Right cardiac atrium (tissue), 5 donors: ENCODE results near the gene JAKMIP1. TPM values are rescaled to one million over a fixed set of nuclear protein-coding genes. Genes with fewer than 3 reads are reported as not detected.

Experiments
- ATAC-seq, 2 donors: fragments of 200-7000 bp; cut with Tn5 transposase; one replicate each; pipeline versions ENCODE4 v1.8.0 to v1.9.1; 2020; ENCODE audit warnings: moderate library complexity in 2 of 2, mild to moderate bottlenecking in 1 of 2
- DNase-seq, 3 donors: peaks; one replicate each; pipeline ENCODE4 v3.0.0-alpha.2; 2020
- H3K27ac ChIP-seq: one replicate; pipeline ENCODE4 v1.5.1; 2013; ENCODE audit warnings: mild to moderate bottlenecking, low read length, control low read depth, moderate library complexity
- H3K27me3 ChIP-seq: one replicate; pipeline ENCODE4 v1.6.1; 2013; ENCODE audit not compliant: control insufficient read depth, insufficient read depth
- H3K4me1 ChIP-seq: one replicate; pipeline ENCODE4 v1.6.1; 2013; ENCODE audit warnings: low read length; ENCODE audit not compliant: control insufficient read depth, insufficient read depth
- H3K4me3 ChIP-seq: one replicate; pipeline ENCODE4 v1.5.1; 2013; ENCODE audit warnings: low read length, control low read depth
- H3K9me3 ChIP-seq: one replicate; pipeline ENCODE4 v1.6.1; 2013; ENCODE audit warnings: low read length; ENCODE audit not compliant: control insufficient read depth
- WGBS: extraction: QIAGEN DNeasy Blood & Tissue Kit; methylation state at CpG from one replicate; pipeline ENCODE4 v1.1.7; 2013; 5-methylcytosine and 5-hydroxymethylcytosine counted together
- intact Hi-C, 4 donors: fragments of 100-400 bp; cut with DNase I; formaldehyde crosslinking; loops; one replicate each; pipeline versions ENCODE4 v1.11.0 to v1.14.0; 2022 to 2023
- long read RNA-seq, 4 donors: library from polyadenylated mRNA; unstranded; transcript quantifications; one replicate each; pipeline ENCODE4 v2.0.0, GENCODE V29; 2020 to 2021
- polyA plus RNA-seq: library from polyadenylated mRNA; stranded (reverse); fragments of 200-250 nt; gene quantifications from one replicate; pipeline ENCODE4 v1.2.3, GENCODE V29; 2013
- total RNA-seq, 4 donors: library from RNA; stranded (reverse); fragmentation: NEBNext Ultra II Directional; extraction: Animal tissue kit (Norgen Biotek cat#: 25700); gene quantifications; one replicate each; pipeline ENCODE4 v1.2.1, GENCODE V29; 2021
- donor health status: healthy with polysubstance abuse.
- donor health status: DM: no; HTN: yes; CAD: no.
- donor health status: DM: no; HTN: no; CAD: no.
- donor health status: DM: no; HTN: yes; CAD: no; lungs with severe emphysema.
- donor health status: DM: yes; HTN: yes; CAD: no.

The JAKMIP1 gene
- total RNA-seq = under 1 TPM in 2 of 4 donors, not detected in 2; 0.20 to 0.28 TPM
- 0.07 TPM for polyA plus RNA-seq
- long read RNA-seq, donor 1 = 0 reads
- long read RNA-seq, donor 2 = 0 reads
- long read RNA-seq, donor 3 = 0 reads
- long read RNA-seq, donor 4 = 0 reads

- ATAC-seq (peak; percentile 84), DNase-seq (peak; percentile 68 to 90 (median 85))
- Histone ChIP-seq H3K4me1 (no peaks in the 10 kb centered on the region), H3K27me3 (no peaks in the 10 kb centered on the region), H3K9me3 (no peaks in the 10 kb centered on the region), H3K4me3 (peak within 1 kb of the TSS; percentile 21), H3K27ac (no peak within 1 kb of the TSS)
- intact Hi-C loops = no loop called here
- WGBS = under 1% methylated on average over 106 of the region's 107 CpGs
Observed at GRCh38 chr4:6200011-6200921, at the start of gene JAKMIP1. TSS of gene JAKMIP1 (minus strand) at chr4:6200549. CDS start at chr4:6112850, 87,699 bp downstream.

- ATAC-seq (no peak), DNase-seq (no peak)
- no peak overlapping the region for H3K27ac ChIP-seq
- H3K4me1 ChIP-seq = no peaks in the 10 kb centered on the region
- H3K4me3 ChIP-seq = no peak overlapping the region
- intact Hi-C loops = no loop called here
- no peaks in the 10 kb centered on the region for H3K27me3 ChIP-seq
- H3K9me3 ChIP-seq = peaks cover 2% of the 10 kb centered on the region
- WGBS = 70% methylated on average over 10 of the region's 10 CpGs
Observed at GRCh38 chr4:6248394-6248793, 48.0 kb upstream of the JAKMIP1 start.

GRCh38 chr4:6246170-6246634 lies 45.9 kb upstream of the JAKMIP1 start:
- 54% methylated on average over 9 of the region's 9 CpGs for WGBS
- intact Hi-C loops = no loop called here
- no peak overlapping the region for H3K4me3 ChIP-seq

GRCh38 chr4:6245246-6246169 lies 45.2 kb upstream of the JAKMIP1 start:
- peaks cover 2% of the 10 kb centered on the region for H3K9me3 ChIP-seq
- ATAC-seq = peak; percentile 36 to 73
- no peaks in the 10 kb centered on the region for H3K27me3 ChIP-seq
- DNase-seq = peak in 2 of 3 donors; percentile 58 to 60
- WGBS = 9% methylated on average over 67 of the region's 67 CpGs
- no peak overlapping the region for H3K27ac ChIP-seq
- H3K4me3 ChIP-seq = peak overlapping the region; percentile 17
- H3K4me1 ChIP-seq = no peaks in the 10 kb centered on the region
- intact Hi-C loops = no loop called here

More at GRCh38 chr4:6246170-6246634, 45.9 kb upstream of the JAKMIP1 start:
- Histone ChIP-seq H3K27ac (no peak overlapping the region), H3K9me3 (peaks cover 2% of the 10 kb centered on the region), H3K27me3 (no peaks in the 10 kb centered on the region), H3K4me1 (no peaks in the 10 kb centered on the region)
- ATAC-seq (no peak), DNase-seq (no peak)

GRCh38 chr4:6242271-6243029 lies 42.1 kb upstream of the JAKMIP1 start:
- Histone ChIP-seq H3K9me3 (peaks cover 2% of the 10 kb centered on the region), H3K4me1 (no peaks in the 10 kb centered on the region), H3K27ac (no peak overlapping the region), H3K27me3 (no peaks in the 10 kb centered on the region), H3K4me3 (no peak overlapping the region)
- peak in 1 of 2 donors; percentile 30 for ATAC-seq
- WGBS = 81% methylated on average over 12 of the region's 12 CpGs
- DNase-seq = no peak
- intact Hi-C loops = no loop called here

GRCh38 chr4:6241062-6241845 lies 40.9 kb upstream of the JAKMIP1 start:
- no peaks in the 10 kb centered on the region for H3K4me1 ChIP-seq
- H3K27me3 ChIP-seq = no peaks in the 10 kb centered on the region

GRCh38 chr4:6239968-6240367 lies 39.6 kb upstream of the JAKMIP1 start:
- H3K4me3 ChIP-seq = no peak overlapping the region
- intact Hi-C loops = no loop called here
- H3K27me3 ChIP-seq = no peaks in the 10 kb centered on the region
- no peaks in the 10 kb centered on the region for H3K4me1 ChIP-seq
- ATAC-seq (no peak), DNase-seq (no peak)
- H3K27ac ChIP-seq = no peak overlapping the region
- peaks cover 2% of the 10 kb centered on the region for H3K9me3 ChIP-seq
- 81% methylated on average over 11 of the region's 11 CpGs for WGBS

More at GRCh38 chr4:6241062-6241845, 40.9 kb upstream of the JAKMIP1 start:
- intact Hi-C loops = no loop called here
- WGBS = 85% methylated on average over 16 of the region's 16 CpGs
- Histone ChIP-seq H3K9me3 (peaks cover 2% of the 10 kb centered on the region), H3K4me3 (no peak overlapping the region), H3K27ac (no peak overlapping the region)
- ATAC-seq (no peak), DNase-seq (no peak)

- ATAC-seq = no peak
- intact Hi-C loops = no loop called here
- Histone ChIP-seq H3K4me3 (no peak overlapping the region), H3K9me3 (peaks cover 2% of the 10 kb centered on the region), H3K4me1 (no peaks in the 10 kb centered on the region), H3K27me3 (no peaks in the 10 kb centered on the region), H3K27ac (no peak overlapping the region)
- WGBS = 76% methylated on average over 8 of the region's 8 CpGs
- DNase-seq = no peak
Observed at GRCh38 chr4:6239486-6239885, 39.1 kb upstream of the JAKMIP1 start.

- no peak for ATAC-seq
- no peaks in the 10 kb centered on the region for H3K27me3 ChIP-seq
- H3K9me3 ChIP-seq = no peaks in the 10 kb centered on the region
Observed at GRCh38 chr4:6236816-6237390, 36.6 kb upstream of the JAKMIP1 start.

More at GRCh38 chr4:6236816-6237390, 36.6 kb upstream of the JAKMIP1 start:
- Histone ChIP-seq H3K4me3 (no peak overlapping the region), H3K4me1 (no peaks in the 10 kb centered on the region), H3K27ac (no peak overlapping the region)
- no peak for DNase-seq
- intact Hi-C loops = no loop called here
- 71% methylated on average over 12 of the region's 12 CpGs for WGBS
